Measurements from ENCODE around the gene PPM1D. TPM values are rescaled to one million over a fixed set of nuclear protein-coding genes. Genes with fewer than 3 reads are reported as not detected.
"Not testable (repeated sequence)": the region's sequence is repeated elsewhere in the genome, so short reads cannot be mapped to it uniquely, and the experiment has no call there.

The PPM1D gene
- total RNA-seq, 6 experiments from 2014 or later, result 4.9 to 5.6 (median 5.4) TPM

DNA sequence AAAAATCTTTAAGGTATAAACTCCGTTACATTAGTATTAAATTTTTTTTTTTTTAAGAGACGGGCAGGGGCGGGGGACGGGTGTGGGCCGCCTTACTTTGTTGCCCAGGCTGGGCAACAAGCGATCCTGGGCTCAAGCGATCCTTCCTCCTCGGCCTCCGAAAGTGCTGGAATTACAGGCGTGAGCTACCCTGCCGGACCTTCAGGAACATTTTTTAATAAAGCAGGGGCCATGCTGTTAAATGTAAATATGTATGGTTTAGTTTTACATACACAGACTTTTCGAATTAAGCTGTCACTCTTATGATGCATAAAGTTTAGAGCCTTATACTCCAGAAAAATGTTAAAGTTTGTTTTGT is 2.4 kb downstream of the PPM1D start:
- no peaks in the 10 kb centered on the region for H3K36me3 ChIP-seq
- ATAC-seq (no peak), DNase-seq (no peak)
- TF ChIP-seq POLR2A (IDR thresholded peaks at IDR 0.05), result no peak
- TF ChIP-seq, protein P1, sequence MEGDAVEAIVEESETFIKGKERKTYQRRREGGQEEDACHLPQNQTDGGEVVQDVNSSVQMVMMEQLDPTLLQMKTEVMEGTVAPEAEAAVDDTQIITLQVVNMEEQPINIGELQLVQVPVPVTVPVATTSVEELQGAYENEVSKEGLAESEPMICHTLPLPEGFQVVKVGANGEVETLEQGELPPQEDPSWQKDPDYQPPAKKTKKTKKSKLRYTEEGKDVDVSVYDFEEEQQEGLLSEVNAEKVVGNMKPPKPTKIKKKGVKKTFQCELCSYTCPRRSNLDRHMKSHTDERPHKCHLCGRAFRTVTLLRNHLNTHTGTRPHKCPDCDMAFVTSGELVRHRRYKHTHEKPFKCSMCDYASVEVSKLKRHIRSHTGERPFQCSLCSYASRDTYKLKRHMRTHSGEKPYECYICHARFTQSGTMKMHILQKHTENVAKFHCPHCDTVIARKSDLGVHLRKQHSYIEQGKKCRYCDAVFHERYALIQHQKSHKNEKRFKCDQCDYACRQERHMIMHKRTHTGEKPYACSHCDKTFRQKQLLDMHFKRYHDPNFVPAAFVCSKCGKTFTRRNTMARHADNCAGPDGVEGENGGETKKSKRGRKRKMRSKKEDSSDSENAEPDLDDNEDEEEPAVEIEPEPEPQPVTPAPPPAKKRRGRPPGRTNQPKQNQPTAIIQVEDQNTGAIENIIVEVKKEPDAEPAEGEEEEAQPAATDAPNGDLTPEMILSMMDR (IDR thresholded peaks at IDR 0.05), result no peak
- H3K9me3 ChIP-seq, result no peaks in the 10 kb centered on the region
- H3K4me1 ChIP-seq, result peaks cover 0 to 16% (median 4%) of the 10 kb centered on the region in 4 donors
- WGBS (ENCODE audit: insufficient coverage, low coverage, low lambda C conversion rate, missing lambda C conversion rate), result 41% methylated on average over 12 of the region's 12 CpGs
- intact Hi-C loops (cut with DNase I), result no loop called here
- peak overlapping the region; percentile 76 to 83 (median 82) for H3K4me3 ChIP-seq
- H3K27me3 ChIP-seq, result no peaks in the 10 kb centered on the region
- no peak overlapping the region for H3K27ac ChIP-seq

DNA sequence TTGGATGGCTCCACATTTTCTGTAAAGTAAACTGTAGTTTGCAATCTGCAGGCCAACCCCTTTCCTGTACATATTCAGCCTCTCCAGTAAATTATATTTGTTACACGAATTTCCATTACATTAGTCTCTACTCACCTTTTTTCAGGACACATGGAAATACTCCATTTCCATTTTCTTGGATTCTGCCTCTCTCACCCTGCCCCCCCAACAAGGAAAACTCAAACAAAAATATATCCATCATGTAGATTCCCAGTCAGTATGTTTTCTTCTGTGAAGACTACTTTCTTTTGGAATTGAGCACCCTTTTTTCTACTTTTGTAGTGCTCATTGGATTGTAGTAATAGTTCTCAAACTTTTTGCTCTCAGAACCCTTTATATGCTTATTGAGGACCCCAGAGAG is 2.9 kb downstream of the PPM1D start:
- H3K36me3 ChIP-seq, result no peaks in the 10 kb centered on the region
- intact Hi-C loops (cut with DNase I), result no loop called here
- H3K27me3 ChIP-seq, result no peaks in the 10 kb centered on the region
- H3K4me1 ChIP-seq, result peaks cover 0 to 16% (median 4%) of the 10 kb centered on the region in 4 donors
- TF ChIP-seq POLR2A (IDR thresholded peaks at IDR 0.05), result no peak
- TF ChIP-seq, protein P1 (IDR thresholded peaks at IDR 0.05), result no peak
- H3K4me3 ChIP-seq, result no peak overlapping the region
- WGBS (ENCODE audit: insufficient coverage, low coverage, low lambda C conversion rate, missing lambda C conversion rate), result 47% methylated on average over 1 of the region's 1 CpG
- H3K9me3 ChIP-seq, result no peaks in the 10 kb centered on the region
- ATAC-seq (no peak), DNase-seq (no peak)
- no peak overlapping the region for H3K27ac ChIP-seq

DNA sequence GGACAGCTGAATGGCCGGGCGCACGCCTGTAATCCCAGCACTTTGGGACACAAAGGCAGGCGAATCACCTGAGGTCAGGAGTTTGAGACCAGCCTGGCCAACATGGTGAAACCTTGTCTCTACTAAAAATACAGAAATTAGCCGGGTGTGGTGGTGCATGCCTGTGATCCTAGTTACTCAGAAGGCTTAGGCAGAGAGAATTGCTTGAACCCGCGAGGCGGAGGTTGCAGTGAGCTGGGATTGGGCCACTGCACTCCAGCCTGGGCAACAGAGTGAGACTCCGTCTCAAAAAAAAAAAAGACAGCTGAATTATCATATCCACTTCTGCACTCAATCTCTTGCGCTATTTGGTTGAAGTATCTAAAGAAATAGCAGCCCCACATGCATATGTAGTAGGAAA is 3.5 kb downstream of the PPM1D start:
- ATAC-seq; DNase-seq; H3K9me3 ChIP-seq; H3K27ac ChIP-seq; H3K27me3 ChIP-seq; intact Hi-C loops (cut with DNase I); H3K36me3 ChIP-seq; H3K4me3 ChIP-seq: not testable (repeated sequence)
- WGBS (ENCODE audit: insufficient coverage, low coverage, low lambda C conversion rate, missing lambda C conversion rate), result 92% methylated on average over 8 of the region's 10 CpGs
- peaks cover 0 to 16% (median 4%) of the 10 kb centered on the region in 4 donors for H3K4me1 ChIP-seq

DNA sequence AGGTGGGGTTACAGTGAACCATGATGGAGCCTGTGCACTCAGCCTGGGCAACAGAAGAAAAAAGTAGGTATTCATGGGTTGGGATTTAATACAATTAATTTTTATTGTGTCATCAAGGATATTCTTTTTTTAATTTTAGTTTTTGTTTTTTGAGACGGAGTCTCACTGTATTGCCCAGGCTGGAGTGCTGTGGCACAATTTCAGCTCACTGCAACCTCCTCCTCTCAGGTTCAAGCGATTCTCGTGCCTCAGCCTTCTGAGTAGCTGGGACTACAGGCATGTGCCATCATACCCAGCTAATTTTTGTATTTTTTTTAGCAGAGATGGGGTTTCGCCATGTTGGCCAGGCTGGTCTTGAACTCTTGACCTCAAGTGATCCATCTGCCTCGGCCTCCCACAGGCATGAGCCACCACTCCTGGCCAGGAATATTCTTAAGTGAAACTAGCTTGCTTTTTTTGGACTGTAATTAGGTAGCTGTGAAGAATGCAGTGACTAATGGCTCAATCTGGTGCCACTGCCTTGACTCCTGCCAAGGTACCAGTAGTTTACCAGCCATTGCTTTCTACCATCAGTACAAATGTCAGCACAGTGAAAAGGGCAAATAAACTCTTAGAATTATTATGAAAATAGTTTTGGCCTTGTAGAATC is 4.8 kb downstream of the PPM1D start:
- Histone ChIP-seq H3K4me3 (no peak overlapping the region), H3K27me3 (no peaks in the 10 kb centered on the region), H3K36me3 (no peaks in the 10 kb centered on the region), H3K27ac (no peak overlapping the region), H3K9me3 (no peaks in the 10 kb centered on the region), H3K4me1 (peaks cover 0 to 16% (median 3%) of the 10 kb centered on the region in 4 donors)
- ATAC-seq, result no peak
- intact Hi-C loops (cut with DNase I), result no loop called here
- DNase-seq, result no peak
- WGBS (ENCODE audit: insufficient coverage, low coverage, low lambda C conversion rate, missing lambda C conversion rate), result 80% methylated on average over 5 of the region's 5 CpGs
- TF ChIP-seq POLR2A (IDR thresholded peaks at IDR 0.05), result no peak
- TF ChIP-seq, protein P1 (IDR thresholded peaks at IDR 0.05), result no peak

DNA sequence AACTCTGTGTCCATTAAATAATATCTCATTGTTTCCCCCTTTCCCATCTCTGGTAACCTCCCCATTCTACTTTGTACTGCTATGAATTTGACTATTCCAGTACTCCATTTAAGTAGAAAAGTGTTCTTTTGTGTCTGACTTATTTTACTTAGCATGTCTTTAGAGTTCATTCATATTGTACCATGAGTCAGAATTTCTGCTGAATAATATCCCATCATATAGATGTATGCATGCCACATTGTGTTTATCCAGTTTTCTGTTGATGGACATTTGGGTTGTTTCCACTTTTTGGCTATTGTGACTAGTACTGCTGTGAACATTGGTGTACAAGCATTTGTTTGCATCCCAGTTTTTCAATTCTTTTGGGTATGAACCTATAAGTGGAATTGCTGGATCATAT is 6.0 kb downstream of the PPM1D start:
- H3K36me3 ChIP-seq, result no peaks in the 10 kb centered on the region
- H3K9me3 ChIP-seq, result no peaks in the 10 kb centered on the region
- no peak overlapping the region for H3K4me3 ChIP-seq
- H3K27ac ChIP-seq, result no peak overlapping the region
- peaks cover 0 to 22% (median 6%) of the 10 kb centered on the region in 4 donors for H3K4me1 ChIP-seq
- no peak for TF ChIP-seq POLR2A (IDR thresholded peaks at IDR 0.05)
- TF ChIP-seq, protein P1 (IDR thresholded peaks at IDR 0.05), result no peak
- DNase-seq, result no peak
- intact Hi-C loops (cut with DNase I), result no loop called here
- no peaks in the 10 kb centered on the region for H3K27me3 ChIP-seq
- ATAC-seq, result no peak
